Calu3 (cell line): ENCODE measurements around the gene DRD1. TPM values are rescaled to one million over a fixed set of nuclear protein-coding genes. Genes with fewer than 3 reads are reported as not detected.
A peak's percentile ranks its signal among the peaks of the same experiment; 100 is the strongest.
"Not testable (repeated sequence)": the region's sequence is repeated elsewhere in the genome, so short reads cannot be mapped to it uniquely, and the experiment has no call there.

Source experiments
- BruUV-seq: library from RNA; stranded (reverse); fragments of 400-500 nt; replicated peaks from 2 replicates; lab custom pipeline; 2021; lab: Mats Ljungman, UMichigan
- CTCF ChIA-PET: fragments of 300-600 bp; sonication (Branson Sonifier 250); formaldehyde crosslinking; loops from one replicate; lab custom pipeline; 2022; ENCODE audit warnings: antibody characterized with exemption; lab: Charles Lee
- DNase-seq: peaks from one replicate; pipeline ENCODE4 v3.0.0; 2022
- H3K27ac Mint-ChIP-seq: one replicate; pipeline ENCODE4 v1.8.0; 2022; ENCODE audit warnings: mixed read lengths; ENCODE audit not compliant: unreplicated experiment
- H3K27me3 Mint-ChIP-seq: one replicate; pipeline ENCODE4 v1.8.0; 2022; ENCODE audit warnings: mixed read lengths; ENCODE audit not compliant: unreplicated experiment
- H3K36me3 Mint-ChIP-seq: one replicate; pipeline ENCODE4 v1.8.0; 2022; ENCODE audit warnings: mild to moderate bottlenecking, moderate library complexity, mixed read lengths; ENCODE audit not compliant: insufficient read depth, unreplicated experiment
- H3K4me1 Mint-ChIP-seq: one replicate; pipeline ENCODE4 v1.8.0; 2022; ENCODE audit warnings: mild to moderate bottlenecking, low read depth, mixed read lengths; ENCODE audit not compliant: unreplicated experiment
- H3K4me3 Mint-ChIP-seq: one replicate; pipeline ENCODE4 v1.8.0; 2022; ENCODE audit warnings: mild to moderate bottlenecking, low read depth, moderate library complexity, mixed read lengths; ENCODE audit not compliant: unreplicated experiment
- H3K9me3 Mint-ChIP-seq: one replicate; pipeline ENCODE4 v1.8.0; 2022; ENCODE audit warnings: low read depth, mixed read lengths; ENCODE audit not compliant: unreplicated experiment
- intact Hi-C: fragments of 100-400 bp; cut with micrococcal nuclease; formaldehyde crosslinking; loops from one replicate; pipeline ENCODE4 v1.10.0; 2022; ENCODE audit not compliant: unreplicated experiment
- total RNA-seq: library from RNA; stranded (reverse); gene quantifications from 2 replicates; pipeline ENCODE4 v1.2.3, GENCODE V29; 2022
- TF ChIP-seq, protein P1 (sequence below): fragments of 200-600 bp; IDR thresholded peaks from one replicate; pipeline ENCODE4 v1.8.0; 2022; ENCODE audit warnings: antibody characterized with exemption; ENCODE audit not compliant: unreplicated experiment

Gene DRD1
- total RNA-seq, 1 experiment from 2014 or later = not detected

DNA sequence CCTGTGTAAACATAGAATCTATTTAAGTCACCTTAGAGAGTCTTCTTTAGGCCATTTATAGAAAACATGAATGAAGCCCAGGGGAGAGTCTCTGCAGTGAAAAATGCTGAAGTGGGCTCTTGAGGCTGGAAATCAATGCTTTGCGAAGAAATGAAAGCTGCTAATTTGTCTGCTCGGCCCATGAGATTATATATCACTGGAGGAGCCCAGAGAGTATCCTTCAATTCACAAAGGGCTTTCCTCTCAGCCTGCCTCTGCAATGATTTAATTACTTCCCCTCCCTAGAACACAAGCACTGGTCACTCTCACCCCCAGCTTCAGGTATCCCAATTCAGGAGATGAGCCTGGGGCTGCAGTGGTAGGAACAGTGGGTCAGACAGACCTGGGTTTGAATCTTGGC, 8.2 kb upstream of the DRD1 start:
- no TSS peak for BruUV-seq
- intact Hi-C loops = no loop called here
- Mint-ChIP-seq H3K27ac (no peak overlapping the region), H3K4me1 (peaks cover 7% of the 10 kb centered on the region), H3K4me3 (no peak overlapping the region), H3K9me3 (peaks cover 4% of the 10 kb centered on the region), H3K27me3 (peaks cover 64% of the 10 kb centered on the region), H3K36me3 (no peaks in the 10 kb centered on the region)
- no peak for DNase-seq
- TF ChIP-seq, protein P1, sequence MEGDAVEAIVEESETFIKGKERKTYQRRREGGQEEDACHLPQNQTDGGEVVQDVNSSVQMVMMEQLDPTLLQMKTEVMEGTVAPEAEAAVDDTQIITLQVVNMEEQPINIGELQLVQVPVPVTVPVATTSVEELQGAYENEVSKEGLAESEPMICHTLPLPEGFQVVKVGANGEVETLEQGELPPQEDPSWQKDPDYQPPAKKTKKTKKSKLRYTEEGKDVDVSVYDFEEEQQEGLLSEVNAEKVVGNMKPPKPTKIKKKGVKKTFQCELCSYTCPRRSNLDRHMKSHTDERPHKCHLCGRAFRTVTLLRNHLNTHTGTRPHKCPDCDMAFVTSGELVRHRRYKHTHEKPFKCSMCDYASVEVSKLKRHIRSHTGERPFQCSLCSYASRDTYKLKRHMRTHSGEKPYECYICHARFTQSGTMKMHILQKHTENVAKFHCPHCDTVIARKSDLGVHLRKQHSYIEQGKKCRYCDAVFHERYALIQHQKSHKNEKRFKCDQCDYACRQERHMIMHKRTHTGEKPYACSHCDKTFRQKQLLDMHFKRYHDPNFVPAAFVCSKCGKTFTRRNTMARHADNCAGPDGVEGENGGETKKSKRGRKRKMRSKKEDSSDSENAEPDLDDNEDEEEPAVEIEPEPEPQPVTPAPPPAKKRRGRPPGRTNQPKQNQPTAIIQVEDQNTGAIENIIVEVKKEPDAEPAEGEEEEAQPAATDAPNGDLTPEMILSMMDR = no peak
- CTCF ChIA-PET = no interaction called here

DNA sequence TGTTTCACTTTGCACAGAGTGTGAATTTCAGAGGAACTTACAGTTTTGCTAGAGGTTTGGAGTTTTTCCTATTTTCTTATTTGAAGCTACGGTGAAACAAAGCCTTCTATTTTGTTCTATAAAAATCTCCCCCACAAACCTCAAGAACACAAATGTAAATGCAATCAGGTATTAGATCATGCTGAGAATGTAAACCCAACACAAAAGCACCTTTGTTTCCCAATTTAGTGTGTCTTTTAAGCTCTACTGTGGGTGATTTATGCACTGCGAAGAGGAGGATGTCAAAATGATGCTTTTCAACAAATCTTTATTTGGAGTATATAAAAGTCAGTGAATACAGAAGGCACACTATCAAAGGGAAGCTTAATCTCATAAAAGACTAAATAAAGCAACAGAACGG, 4.3 kb upstream of the DRD1 start:
- no peaks in the 10 kb centered on the region for H3K36me3 Mint-ChIP-seq
- no peak overlapping the region for H3K27ac Mint-ChIP-seq
- no TSS peak for BruUV-seq
- no peaks in the 10 kb centered on the region for H3K9me3 Mint-ChIP-seq
- H3K4me1 Mint-ChIP-seq = peaks cover 7% of the 10 kb centered on the region
- DNase-seq = no peak
- CTCF ChIA-PET = interaction anchor here (1.0 kb wide), 2 partner anchors 10 to 16 kb away, joined by 3 to 4 read pairs; no protein-coding TSS in a partner anchor
- H3K4me3 Mint-ChIP-seq = no peak overlapping the region
- TF ChIP-seq, protein P1 = no peak
- H3K27me3 Mint-ChIP-seq = peaks cover 73% of the 10 kb centered on the region
- intact Hi-C loops = loop anchor here (2.0 kb wide), 1 partner anchor 497 kb away; no protein-coding TSS in a partner anchor

DNA sequence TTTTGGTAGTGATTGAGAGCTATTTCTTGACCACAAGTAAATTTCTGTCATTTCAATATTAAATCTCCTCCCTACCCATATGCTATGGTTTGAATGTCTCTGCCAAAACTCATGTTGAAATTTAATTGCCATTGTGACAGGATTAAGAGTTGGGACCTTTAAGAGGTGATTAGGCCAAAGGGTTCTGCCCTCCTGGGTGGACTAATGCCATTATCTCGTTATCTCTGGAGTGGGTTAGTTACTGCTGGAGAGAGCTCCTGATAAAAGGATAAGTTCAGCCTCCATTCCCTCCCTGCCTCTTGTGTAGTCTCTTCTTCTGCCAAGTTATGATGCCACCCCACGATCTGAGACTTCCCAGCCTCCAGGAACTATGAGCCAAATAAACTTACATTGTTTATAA, 3.6 kb upstream of the DRD1 start:
- Mint-ChIP-seq H3K9me3 (no peaks in the 10 kb centered on the region), H3K27ac (no peak overlapping the region), H3K27me3 (peaks cover 73% of the 10 kb centered on the region), H3K4me1 (peaks cover 7% of the 10 kb centered on the region), H3K36me3 (no peaks in the 10 kb centered on the region), H3K4me3 (no peak overlapping the region)
- DNase-seq = no peak
- CTCF ChIA-PET = interaction anchor here (1.0 kb wide), 2 partner anchors 10 to 17 kb away, joined by 3 to 4 read pairs; no protein-coding TSS in a partner anchor
- TF ChIP-seq, protein P1 = no peak
- intact Hi-C loops = no loop called here
- BruUV-seq = no TSS peak

DNA sequence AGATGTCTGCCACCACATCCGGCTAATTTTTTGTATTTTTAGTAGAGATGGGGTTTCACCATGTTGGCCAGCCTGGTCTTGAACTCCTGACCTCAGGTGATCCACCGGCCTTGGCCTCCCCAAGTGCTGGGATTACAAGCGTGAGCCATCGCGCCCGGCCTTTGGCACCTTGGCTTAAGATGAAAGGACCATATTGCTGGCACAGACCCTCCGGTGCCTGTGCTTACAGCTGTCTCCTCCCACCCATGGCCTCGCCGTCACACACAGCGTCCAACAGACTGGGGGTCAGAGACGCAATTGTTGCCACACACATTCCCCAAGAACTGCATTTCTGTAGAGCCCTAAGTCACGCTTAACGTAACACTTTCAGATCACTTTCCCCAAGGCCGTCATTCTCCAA, 2.4 kb upstream of the DRD1 start:
- H3K4me3 Mint-ChIP-seq, H3K4me1 Mint-ChIP-seq, intact Hi-C loops, BruUV-seq, H3K36me3 Mint-ChIP-seq, DNase-seq, H3K27ac Mint-ChIP-seq, H3K9me3 Mint-ChIP-seq, CTCF ChIA-PET: not testable (repeated sequence)
- H3K27me3 Mint-ChIP-seq = peaks cover 78% of the 10 kb centered on the region

DNA sequence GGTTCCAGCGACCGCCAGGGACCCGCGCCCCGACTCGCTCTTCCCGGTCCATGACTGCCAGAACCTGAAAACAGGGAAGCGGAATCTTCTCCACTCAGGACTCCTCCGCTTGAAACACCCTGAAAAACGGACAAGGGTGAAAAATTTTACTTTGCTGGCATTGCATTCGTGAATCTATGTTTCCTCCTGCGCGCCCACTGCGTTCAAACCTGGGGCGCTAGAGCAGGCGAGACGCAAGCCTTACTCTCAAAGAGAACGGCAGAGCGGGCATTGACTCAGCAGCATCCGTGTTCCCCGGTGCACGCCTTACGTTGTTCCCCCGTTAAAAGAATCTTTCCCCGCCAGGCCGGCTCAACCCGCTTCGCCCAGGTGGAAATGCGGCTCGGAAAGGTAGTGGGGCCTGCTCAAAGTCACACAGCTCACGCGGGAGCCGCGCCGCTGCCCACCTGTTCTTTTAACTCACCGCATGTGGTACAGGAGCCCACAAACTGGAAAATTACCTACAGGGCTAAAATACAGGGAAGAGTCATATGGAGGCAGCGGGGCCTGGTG, 999 bp upstream of the DRD1 start:
- intact Hi-C loops = loop anchor here (1.0 kb wide), 1 partner anchor 494 kb away; no protein-coding TSS in a partner anchor
- no peaks in the 10 kb centered on the region for H3K36me3 Mint-ChIP-seq

More for the DNA sequence above, 999 bp upstream of the DRD1 start:
- no TSS peak for BruUV-seq
- H3K4me1 Mint-ChIP-seq = peaks cover 7% of the 10 kb centered on the region
- peak overlapping the region; percentile 51 for H3K4me3 Mint-ChIP-seq
- peaks cover 76% of the 10 kb centered on the region for H3K27me3 Mint-ChIP-seq
- no peak for DNase-seq
- no peak overlapping the region for H3K27ac Mint-ChIP-seq
- CTCF ChIA-PET = no interaction called here
- H3K9me3 Mint-ChIP-seq = no peaks in the 10 kb centered on the region
- TF ChIP-seq, protein P1 = no peak
